Sigmoid colon (tissue), 7 donors: ENCODE data around the gene PUM1. TPM values are rescaled to one million over a fixed set of nuclear protein-coding genes. Genes with fewer than 3 reads are reported as not detected.

ENCODE experiments used
- DNase-seq: peaks from one replicate; pipeline ENCODE4 v3.0.0-alpha.2; 2019
- H3K27ac ChIP-seq, 4 donors: fragments of 200-600 bp; sonication (generic); one replicate each; pipeline ENCODE4 v1.5.1; 2016 to 2019; ENCODE audit warnings: mild to moderate bottlenecking in 1 of 4
- H3K27me3 ChIP-seq, 3 donors: fragments of 200-600 bp; sonication (generic); one replicate each; pipeline ENCODE4 v1.5.1; 2019; ENCODE audit warnings: mild to moderate bottlenecking in 1 of 3
- H3K36me3 ChIP-seq, 4 donors: fragments of 200-600 bp; sonication (generic); one replicate each; pipeline ENCODE4 v1.5.1; 2016 to 2019
- H3K4me1 ChIP-seq, 4 donors: fragments of 200-600 bp; sonication (generic); one replicate each; pipeline ENCODE4 v1.5.1; 2017 to 2019
- H3K4me3 ChIP-seq, 4 donors: fragments of 200-600 bp; sonication (generic); one replicate each; pipeline ENCODE4 v1.5.1; 2017 to 2019; ENCODE audit warnings: mild to moderate bottlenecking in 2 of 4, moderate library complexity in 1 of 4
- H3K9me3 ChIP-seq, 4 donors: fragments of 200-600 bp in 3 of 4; sonication (generic) in 3 of 4; one replicate each; pipeline versions ENCODE4 v1.5.1 to v1.6.1; 2013 to 2019
- EP300 ChIP-seq, 4 donors: sonication (generic); formaldehyde crosslinking; IDR thresholded peaks; one replicate each; pipeline ENCODE4 v1.6.1; 2017; ENCODE audit warnings: antibody characterized with exemption in 4 of 4
- POLR2A ChIP-seq, 2 donors: fragments of 450-650 bp; IDR thresholded peaks; one replicate each; pipeline ENCODE4 v1.6.1; 2016; ENCODE audit warnings: antibody characterized with exemption in 2 of 2, mild to moderate bottlenecking in 2 of 2, moderate library complexity in 2 of 2
- POLR2AphosphoS5 ChIP-seq, 4 donors: sonication (generic); formaldehyde crosslinking; IDR thresholded peaks; one replicate each; pipeline ENCODE4 v1.6.1; 2017; ENCODE audit warnings: antibody characterized with exemption in 4 of 4
- WGBS, 2 donors: extraction: QIAGEN DNeasy Blood & Tissue Kit; methylation state at CpG; one replicate each; pipeline ENCODE4 v1.1.7; 2013; 5-methylcytosine and 5-hydroxymethylcytosine counted together
- intact Hi-C: fragments of 100-400 bp; cut with DNase I; formaldehyde crosslinking; loops from one replicate; pipeline ENCODE4 v1.15.1; 2023
- polyA plus RNA-seq, 3 donors: library from polyadenylated mRNA; stranded (reverse); fragments of 200-250 nt; gene quantifications; one replicate each; pipeline ENCODE4 v1.2.3, GENCODE V29; 2013
- total RNA-seq, 4 donors: library from RNA; depleted of rRNA; stranded (reverse); fragments of >200 nt; gene quantifications; one replicate each; pipeline ENCODE4 v1.1.0, GENCODE V29; 2016
- TF ChIP-seq, protein P1 (sequence below), 4 experiments: fragments of 450-650 bp in 3 of 4; fragments of 200-600 bp in 1 of 4; IDR thresholded peaks; one replicate each; pipeline ENCODE4 v1.5.1; 2016 to 2019; ENCODE audit warnings: antibody characterized with exemption in 4 of 4, mild to moderate bottlenecking in 3 of 4, moderate library complexity in 2 of 4
- donor health status: healthy with polysubstance abuse.
- donor health status: Bipolar disorder and iron deficiency.
- donor health status: healthy.

Gene PUM1
- total and polyA plus RNA-seq, 7 donors: 16.9 to 89.5 (median 66.4) TPM

DNA sequence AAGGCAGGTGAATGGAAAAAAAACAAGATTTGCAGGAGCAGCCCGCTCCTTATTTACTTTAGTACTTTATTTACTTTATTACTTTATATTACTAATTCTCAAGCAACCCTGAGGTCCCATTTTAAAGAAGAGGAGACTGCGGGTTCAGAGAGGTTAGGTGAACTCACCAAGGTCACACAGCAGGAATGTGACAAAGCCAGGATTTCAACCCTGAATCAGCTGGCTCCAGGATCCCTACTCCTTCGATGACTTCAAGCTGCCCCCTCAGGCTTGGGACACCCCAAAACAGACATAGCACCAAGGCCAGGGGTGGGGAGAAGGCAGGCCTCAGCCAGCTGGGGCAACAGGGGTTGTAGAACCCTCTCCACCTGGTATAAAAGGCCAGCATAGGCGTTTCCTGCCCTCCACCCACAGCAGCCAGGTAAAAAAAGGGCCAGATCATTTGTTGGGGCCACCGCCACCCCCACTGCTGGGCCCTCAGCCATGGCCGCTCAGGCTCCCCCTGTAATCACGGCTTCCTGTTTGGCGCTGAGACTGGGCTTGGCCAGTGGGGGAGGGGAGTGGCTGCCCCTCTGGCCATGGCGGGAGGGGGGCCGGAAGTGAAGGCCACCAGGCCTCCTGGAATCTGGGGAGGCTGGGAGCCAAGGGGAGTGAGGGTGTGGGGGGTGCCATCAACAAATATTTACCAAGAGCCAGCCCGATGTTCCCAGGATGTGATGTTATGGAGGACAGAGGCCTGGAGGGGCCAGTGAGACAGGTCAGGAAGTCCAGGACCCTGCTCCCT lies 163.5 kb downstream of the PUM1 start:
- peaks cover 0 to 98% (median 85%) of the 10 kb centered on the region in 4 donors for H3K4me1 ChIP-seq
- H3K9me3 ChIP-seq: no peaks in the 10 kb centered on the region
- intact Hi-C loops: no loop called here
- DNase-seq: peak; percentile 86
- H3K36me3 ChIP-seq: no peaks in the 10 kb centered on the region
- 32 to 45% methylated on average over 11 of the region's 11 CpGs for WGBS, 2 donors
- H3K4me3 ChIP-seq: no peak overlapping the region
- TF ChIP-seq, protein P1, sequence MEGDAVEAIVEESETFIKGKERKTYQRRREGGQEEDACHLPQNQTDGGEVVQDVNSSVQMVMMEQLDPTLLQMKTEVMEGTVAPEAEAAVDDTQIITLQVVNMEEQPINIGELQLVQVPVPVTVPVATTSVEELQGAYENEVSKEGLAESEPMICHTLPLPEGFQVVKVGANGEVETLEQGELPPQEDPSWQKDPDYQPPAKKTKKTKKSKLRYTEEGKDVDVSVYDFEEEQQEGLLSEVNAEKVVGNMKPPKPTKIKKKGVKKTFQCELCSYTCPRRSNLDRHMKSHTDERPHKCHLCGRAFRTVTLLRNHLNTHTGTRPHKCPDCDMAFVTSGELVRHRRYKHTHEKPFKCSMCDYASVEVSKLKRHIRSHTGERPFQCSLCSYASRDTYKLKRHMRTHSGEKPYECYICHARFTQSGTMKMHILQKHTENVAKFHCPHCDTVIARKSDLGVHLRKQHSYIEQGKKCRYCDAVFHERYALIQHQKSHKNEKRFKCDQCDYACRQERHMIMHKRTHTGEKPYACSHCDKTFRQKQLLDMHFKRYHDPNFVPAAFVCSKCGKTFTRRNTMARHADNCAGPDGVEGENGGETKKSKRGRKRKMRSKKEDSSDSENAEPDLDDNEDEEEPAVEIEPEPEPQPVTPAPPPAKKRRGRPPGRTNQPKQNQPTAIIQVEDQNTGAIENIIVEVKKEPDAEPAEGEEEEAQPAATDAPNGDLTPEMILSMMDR (IDR thresholded peaks at IDR 0.05): no peak
- TF ChIP-seq EP300 (IDR thresholded peaks at IDR 0.05) (no peak), POLR2A (IDR thresholded peaks at IDR 0.05) (no peak), POLR2AphosphoS5 (IDR thresholded peaks at IDR 0.05) (peak in 3 of 4 donors; percentile 34 to 50 (median 38))
- H3K27me3 ChIP-seq: no peaks in the 10 kb centered on the region
- peak overlapping the region; percentile 76 to 95 (median 94) for H3K27ac ChIP-seq

DNA sequence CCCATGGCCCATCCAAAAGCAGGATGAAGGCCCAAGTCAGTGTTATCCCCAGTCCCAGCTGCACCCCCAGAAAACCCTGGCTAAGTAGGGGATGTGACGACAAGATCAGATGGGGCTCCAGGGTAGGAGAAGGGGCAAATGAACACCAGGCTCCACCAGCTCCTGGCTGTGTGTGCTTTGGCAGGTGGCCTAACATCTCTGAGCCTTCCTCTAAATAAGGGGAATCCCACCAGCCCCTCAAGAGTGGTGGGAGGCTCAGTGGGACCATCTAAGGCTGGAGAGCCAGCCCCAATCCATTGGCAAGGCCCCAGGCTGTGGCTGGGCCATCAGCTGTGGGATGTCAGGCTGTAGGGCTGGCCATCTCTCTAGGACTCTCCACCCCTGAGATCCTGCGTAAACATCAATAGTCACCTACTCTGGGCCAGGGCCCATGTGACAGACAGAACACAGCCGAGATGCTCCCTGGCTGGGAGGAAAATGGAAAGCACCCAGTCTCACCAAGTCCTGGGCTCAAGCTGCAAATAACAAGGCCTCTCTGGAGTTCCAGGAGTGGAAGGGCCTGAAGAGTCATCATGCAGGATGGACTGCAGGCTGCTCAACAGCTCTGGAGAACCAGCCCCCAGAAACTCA lies 164.5 kb downstream of the PUM1 start:
- Histone ChIP-seq H3K9me3 (no peaks in the 10 kb centered on the region), H3K27ac (peak overlapping the region; percentile 76 to 95 (median 94)), H3K4me3 (no peak overlapping the region), H3K4me1 (peaks cover 0 to 98% (median 85%) of the 10 kb centered on the region in 4 donors), H3K27me3 (no peaks in the 10 kb centered on the region), H3K36me3 (no peaks in the 10 kb centered on the region)
- TF ChIP-seq POLR2AphosphoS5 (IDR thresholded peaks at IDR 0.05): peak in 2 of 4 donors; percentile 33 to 44
- TF ChIP-seq POLR2A (IDR thresholded peaks at IDR 0.05): no peak
- 80 to 84% methylated on average over 3 of the region's 3 CpGs for whole genome bisulfite sequencing, 2 donors
- intact Hi-C loops: no loop called here
- DNase-seq: peak; percentile 85

DNA sequence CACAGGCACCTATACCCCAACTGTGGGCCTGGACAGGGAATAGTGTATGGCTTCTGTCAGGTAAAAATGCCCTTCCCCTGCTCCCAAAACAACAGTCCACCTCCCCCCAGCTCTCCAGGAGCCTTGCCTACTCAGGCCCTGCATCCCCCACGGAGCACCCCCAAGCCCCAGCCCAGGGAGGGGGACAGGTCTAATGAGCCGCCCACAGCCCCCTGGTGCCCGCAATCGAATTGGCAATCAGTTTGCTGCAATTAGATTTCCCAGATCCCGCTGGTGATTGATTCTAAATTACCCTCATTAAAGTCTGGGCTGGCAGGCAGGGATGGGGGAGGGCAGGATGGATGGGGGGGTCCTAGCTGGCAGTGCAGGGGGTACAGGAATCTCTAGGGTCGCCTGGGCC lies 165.0 kb downstream of the PUM1 start:
- intact Hi-C loops: no loop called here
- Histone ChIP-seq H3K27ac (peak overlapping the region; percentile 76 to 95 (median 94)), H3K4me3 (no peak overlapping the region), H3K9me3 (no peaks in the 10 kb centered on the region), H3K36me3 (no peaks in the 10 kb centered on the region), H3K4me1 (peaks cover 0 to 98% (median 85%) of the 10 kb centered on the region in 4 donors), H3K27me3 (no peaks in the 10 kb centered on the region)
- no peak for DNase-seq
- 78 to 82% methylated on average over 6 of the region's 6 CpGs for WGBS, 2 donors
- TF ChIP-seq, protein P1 (IDR thresholded peaks at IDR 0.05): no peak
- TF ChIP-seq POLR2AphosphoS5 (IDR thresholded peaks at IDR 0.05) (no peak), EP300 (IDR thresholded peaks at IDR 0.05) (no peak)

DNA sequence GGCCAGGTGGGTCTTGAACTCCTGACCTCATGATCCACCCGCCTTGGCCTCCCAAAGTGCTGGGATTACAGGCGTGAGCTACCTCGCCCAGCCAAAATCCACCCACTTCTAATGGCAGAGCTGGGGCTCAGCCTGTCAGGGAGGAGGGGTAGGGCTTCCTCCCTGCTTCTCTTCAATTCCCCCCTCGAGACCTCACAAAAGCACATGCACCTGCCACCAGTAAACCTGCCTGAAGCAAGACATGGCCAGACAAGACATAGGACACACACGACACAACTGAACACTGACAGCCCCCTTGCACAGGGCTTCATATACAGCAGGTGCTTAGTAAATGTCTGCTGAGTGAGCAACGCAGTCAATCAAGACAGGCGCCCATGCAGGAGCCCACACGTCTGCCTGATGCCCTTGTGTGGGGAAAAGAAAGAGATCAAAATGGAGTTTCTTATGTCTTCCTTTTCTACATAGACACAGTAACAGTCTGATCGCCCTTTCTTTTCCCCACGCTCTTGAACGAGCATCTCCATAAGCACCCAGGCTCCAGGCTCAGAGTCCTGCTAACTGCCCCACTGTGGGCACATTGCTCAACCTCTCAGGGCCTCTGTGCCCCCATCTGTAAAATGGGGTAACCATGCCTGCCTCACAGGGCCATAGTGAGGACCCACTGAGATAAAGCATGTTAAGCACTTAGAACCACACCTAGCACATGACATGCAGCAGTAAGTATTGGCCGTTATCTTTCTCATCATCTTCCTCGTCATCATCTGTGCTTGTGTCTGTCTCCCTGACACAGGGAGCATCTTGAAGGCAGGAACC lies 165.7 kb downstream of the PUM1 start:
- Histone ChIP-seq H3K27ac (peak overlapping the region in 3 of 4 donors; percentile 93 to 95 (median 95)), H3K9me3 (no peaks in the 10 kb centered on the region), H3K27me3 (no peaks in the 10 kb centered on the region), H3K4me1 (peaks cover 0 to 100% (median 89%) of the 10 kb centered on the region in 4 donors), H3K36me3 (no peaks in the 10 kb centered on the region), H3K4me3 (no peak overlapping the region)
- WGBS, 2 donors: 78 to 84% methylated on average over 13 of the region's 13 CpGs
- DNase-seq: no peak
- no peak for TF ChIP-seq POLR2AphosphoS5 (IDR thresholded peaks at IDR 0.05)
- no peak for TF ChIP-seq EP300 (IDR thresholded peaks at IDR 0.05)
- TF ChIP-seq, protein P1 (IDR thresholded peaks at IDR 0.05): no peak
- TF ChIP-seq POLR2A (IDR thresholded peaks at IDR 0.05): no peak
- intact Hi-C loops: no loop called here
